K562 (cell line): ENCODE measurements around the gene DRAXIN. TPM values are rescaled to one million over a fixed set of nuclear protein-coding genes. Genes with fewer than 3 reads are reported as not detected.
A peak's percentile ranks its signal among the peaks of the same experiment; 100 is the strongest.

Source experiments
- ATAC-seq: fragments of 200-7000 bp; cut with Tn5 transposase; 3 replicates; pipeline ENCODE4 v1.9.1; 2020; ENCODE audit warnings: moderate library complexity
- BruUV-seq: library from RNA; stranded (reverse); fragments of 400-500 nt; replicated peaks from 2 replicates; lab custom pipeline; 2021; lab: Mats Ljungman, UMichigan
- CTCF ChIA-PET: fragments of 300-600 bp; formaldehyde crosslinking; extraction: SDS; loops from one replicate; lab custom pipeline; 2021; ENCODE audit warnings: low intra/inter-chr PET ratio; lab: Yijun Ruan, JAX
- POLR2A ChIA-PET: fragments of 300-600, 350-650 bp; sonication (Branson Sonifier 250); formaldehyde crosslinking; extraction: SDS; loops from one replicate; lab custom pipeline; 2021; ENCODE audit warnings: antibody characterized with exemption, inconsistent platforms; lab: Yijun Ruan, JAX
- DNase-seq, 4 experiments: peaks; one replicate each; pipeline versions ENCODE4 v3.0.0 to v3.0.0-alpha.2; 2011 to 2018; ENCODE audit warnings: low spot score in 3 of 4, mixed read lengths in 3 of 4; ENCODE audit errors: extremely low read depth in 1 of 4
- FAIRE-seq: peaks from 2 replicates; lab custom pipeline; 2011; peaks lifted over from hg19 to GRCh38; lab: Jason Lieb, UNC
- H2AFZ ChIP-seq: 2 replicates; pipeline ENCODE4 v1.6.0; 2011; ENCODE audit warnings: low read depth, low read length, control low read depth, inconsistent platforms
- H3K27ac ChIP-seq: fragments of 200-600 bp; 3 replicates; pipeline ENCODE4 v1.8.0; 2011; ENCODE audit warnings: low read depth, mild to moderate bottlenecking, control low read depth, inconsistent platforms, low read length, moderate library complexity, mixed read lengths; ENCODE audit errors: extremely low read depth
- H3K27me3 ChIP-seq, 2 experiments: fragments of 300-600 bp in 1 of 2; 2 replicates in 1 of 2; 3 replicates in 1 of 2; pipeline versions ENCODE4 v1.6.0 to v1.8.0; 2011; ENCODE audit warnings: inconsistent platforms in 2 of 2, low read length in 2 of 2, mild to moderate bottlenecking in 1 of 2, mixed read lengths in 1 of 2, moderate library complexity in 1 of 2; ENCODE audit not compliant: control insufficient read depth in 2 of 2, insufficient read depth in 2 of 2
- H3K36me3 ChIP-seq: fragments of 300-600 bp; 3 replicates; pipeline ENCODE4 v1.8.0; 2011; ENCODE audit warnings: mild to moderate bottlenecking, low read length, inconsistent platforms; ENCODE audit not compliant: control insufficient read depth, insufficient read depth
- H3K4me1 ChIP-seq, 2 experiments: fragments of 200-600 bp in 1 of 2; replicated peaks in 1 of 2; 2 replicates in 1 of 2; 3 replicates in 1 of 2; pipeline versions ENCODE4 v1.5.1 to v1.8.0; 2011; ENCODE audit warnings: inconsistent platforms in 2 of 2, low read length in 2 of 2, mild to moderate bottlenecking in 1 of 2, mixed read lengths in 1 of 2, moderate library complexity in 1 of 2; ENCODE audit not compliant: control insufficient read depth in 2 of 2, insufficient read depth in 2 of 2
- H3K4me2 ChIP-seq: 2 replicates; pipeline ENCODE4 v1.6.1; 2011; ENCODE audit warnings: low read length, control low read depth, inconsistent platforms, mixed read lengths; ENCODE audit not compliant: insufficient read depth
- H3K4me3 ChIP-seq: fragments of 200-600 bp; sonication (generic), shearing (Covaris generic); 2 replicates; pipeline ENCODE4 v1.5.1; 2016; ENCODE audit warnings: control low read depth, inconsistent platforms
- H3K79me2 ChIP-seq: fragments of 200-600 bp; 3 replicates; pipeline ENCODE4 v1.8.0; 2011; ENCODE audit warnings: low read length, inconsistent platforms; ENCODE audit not compliant: control insufficient read depth, insufficient read depth
- H3K9ac ChIP-seq, 2 experiments: 2 replicates each; pipeline versions ENCODE4 v1.6.0 to v1.6.1; 2011; ENCODE audit warnings: low read depth in 2 of 2, low read length in 2 of 2, control low read depth in 1 of 2, inconsistent platforms in 1 of 2, mild to moderate bottlenecking in 1 of 2, mixed read lengths in 1 of 2; ENCODE audit not compliant: insufficient read depth in 1 of 2
- H3K9me1 ChIP-seq: one replicate; pipeline ENCODE4 v1.6.0; 2011; ENCODE audit warnings: inconsistent platforms, mild to moderate bottlenecking, low read length, moderate library complexity; ENCODE audit not compliant: control insufficient read depth, insufficient read depth
- H3K9me3 ChIP-seq: replicated peaks from 2 replicates; pipeline ENCODE4 v1.5.1; 2011; ENCODE audit warnings: low read depth, low read length, inconsistent platforms; ENCODE audit not compliant: control insufficient read depth, insufficient read depth
- H4K20me1 ChIP-seq: replicated peaks from 2 replicates; pipeline ENCODE4 v1.6.1; 2011; ENCODE audit warnings: low read length, inconsistent platforms, mixed read lengths; ENCODE audit not compliant: control insufficient read depth, insufficient read depth
- RBM34 ChIP-seq: fragments of 200-400 bp; formaldehyde crosslinking; IDR thresholded peaks from 2 replicates; pipeline ENCODE4 v1.6.1; 2018; ENCODE audit warnings: low read length, borderline replicate concordance; ENCODE audit not compliant: insufficient read depth
- WGBS: fragments of 100-300 bp; shearing (Covaris generic); methylation state at CpG from one replicate; pipeline ENCODE4 v1.1.6; 2016; ENCODE audit warnings: low coverage, mixed read lengths; ENCODE audit not compliant: insufficient coverage; ENCODE audit errors: missing lambda C conversion rate; 5-methylcytosine and 5-hydroxymethylcytosine counted together
- in situ Hi-C: fragments of 300-500 bp; cut with MboI; formaldehyde crosslinking; loops from 4 replicates; pipeline ENCODE4 v1.15.0; 2018; ENCODE audit warnings: inconsistent platforms, mixed read lengths
- intact Hi-C: fragments of 100-400 bp; cut with micrococcal nuclease; formaldehyde crosslinking; loops from 2 replicates; pipeline ENCODE4 v1.14.2; 2022
- polyA plus RNA-seq, 8 experiments: library from polyadenylated mRNA; depleted of rRNA in 4 of 8; stranded (reverse) in 5 of 8; unstranded in 3 of 8; fragments of >200 nt; fragmentation: Nextera tagmentation in 2 of 8; fragmentation: Illumina TruSeq in 1 of 8; extraction: Ambion mirVana in 2 of 8; extraction: Trizol in 1 of 8; gene quantifications; 2 replicates each; pipeline versions ENCODE4 v1.2.1 to v1.2.3, GENCODE V29; 2011 to 2014; ENCODE audit warnings: inconsistent platforms in 1 of 8, missing spikeins in 1 of 8
- total RNA-seq, 7 experiments: library from RNA; depleted of rRNA in 6 of 7; stranded (reverse); fragments of >200 nt in 6 of 7; fragmentation: Illumina TruSeq in 2 of 7; extraction: Trizol in 2 of 7; gene quantifications; 2 replicates each; pipeline versions ENCODE4 v1.2.1 to v1.2.3, GENCODE V29; 2011 to 2021; ENCODE audit warnings: low replicate concordance in 1 of 7
- TF ChIP-seq, protein P1 (sequence below), 2 experiments: fragments of 150-350 bp in 1 of 2; IDR thresholded peaks; 2 replicates each; pipeline ENCODE4 v1.6.1; 2012 to 2016; ENCODE audit warnings: low read depth in 2 of 2, low read length in 2 of 2, mild to moderate bottlenecking in 1 of 2, moderate library complexity in 1 of 2

Gene DRAXIN
- total and polyA plus RNA-seq, 9 of the 15 experiments (the other 6 are each of a cell fraction or from before 2014, with no cell fraction given) = 0.01 to 0.04 (median 0.01) TPM; not detected in 6

DNA sequence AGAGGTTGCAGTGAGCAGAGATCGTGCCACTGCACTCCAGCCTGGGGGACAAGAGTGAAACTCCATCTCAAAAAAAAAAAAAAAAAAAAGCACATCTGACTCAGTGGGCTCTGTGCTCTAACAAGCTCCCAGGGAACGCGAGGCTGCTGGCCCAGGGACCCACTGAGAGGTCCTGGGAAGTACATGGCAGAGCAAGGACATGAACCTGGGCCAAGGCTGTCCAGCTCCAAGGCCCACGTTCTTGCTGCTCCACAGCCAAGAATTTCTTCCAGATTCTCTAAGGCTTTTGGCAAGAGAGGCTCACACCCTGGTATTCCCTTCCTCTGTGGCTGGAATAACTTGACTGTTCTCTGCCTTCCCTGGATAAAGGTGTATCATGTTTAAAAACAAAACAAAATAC is 29.0 kb downstream of the DRAXIN start:
- Histone ChIP-seq H3K9me3 (no peaks in the 10 kb centered on the region), H3K4me1 (peaks cover 7 to 9% of the 10 kb centered on the region in 2 experiments; a peak in 4 of 5 replicates), H2AFZ (no peak overlapping the region), H3K36me3 (no peaks in the 10 kb centered on the region), H3K4me3 (no peak overlapping the region), H3K9me1 (no peaks in the 10 kb centered on the region), H3K27me3 (peaks cover 8 to 14% of the 10 kb centered on the region in 2 experiments; a peak in 3 of 5 replicates), H3K9ac (peak overlapping the region in 1 of 2 experiments; percentile 28; a peak in 1 of 4 replicates), H3K79me2 (no peaks in the 10 kb centered on the region), H3K4me2 (no peak overlapping the region), H4K20me1 (no peaks in the 10 kb centered on the region), H3K27ac (no peak overlapping the region)
- intact Hi-C loops = loop anchor here (10.0 kb wide), 1 partner anchor 686 kb away; no protein-coding TSS in a partner anchor
- FAIRE-seq = no peak
- no peak for DNase-seq
- ChIA-PET POLR2A (interaction anchor here (1.2 to 1.6 kb wide), 4 partner anchors 11 to 49 kb away, joined by 3 to 6 read pairs (median 4); no protein-coding TSS in a partner anchor), CTCF (interaction anchor here (0.6 to 3.7 kb wide), 6 partner anchors 29 to 75 kb away, joined by 3 to 52 read pairs (median 5); partner anchors contain the start of gene FBXO6)
- in situ Hi-C loops = no loop called here
- TF ChIP-seq, protein P1, sequence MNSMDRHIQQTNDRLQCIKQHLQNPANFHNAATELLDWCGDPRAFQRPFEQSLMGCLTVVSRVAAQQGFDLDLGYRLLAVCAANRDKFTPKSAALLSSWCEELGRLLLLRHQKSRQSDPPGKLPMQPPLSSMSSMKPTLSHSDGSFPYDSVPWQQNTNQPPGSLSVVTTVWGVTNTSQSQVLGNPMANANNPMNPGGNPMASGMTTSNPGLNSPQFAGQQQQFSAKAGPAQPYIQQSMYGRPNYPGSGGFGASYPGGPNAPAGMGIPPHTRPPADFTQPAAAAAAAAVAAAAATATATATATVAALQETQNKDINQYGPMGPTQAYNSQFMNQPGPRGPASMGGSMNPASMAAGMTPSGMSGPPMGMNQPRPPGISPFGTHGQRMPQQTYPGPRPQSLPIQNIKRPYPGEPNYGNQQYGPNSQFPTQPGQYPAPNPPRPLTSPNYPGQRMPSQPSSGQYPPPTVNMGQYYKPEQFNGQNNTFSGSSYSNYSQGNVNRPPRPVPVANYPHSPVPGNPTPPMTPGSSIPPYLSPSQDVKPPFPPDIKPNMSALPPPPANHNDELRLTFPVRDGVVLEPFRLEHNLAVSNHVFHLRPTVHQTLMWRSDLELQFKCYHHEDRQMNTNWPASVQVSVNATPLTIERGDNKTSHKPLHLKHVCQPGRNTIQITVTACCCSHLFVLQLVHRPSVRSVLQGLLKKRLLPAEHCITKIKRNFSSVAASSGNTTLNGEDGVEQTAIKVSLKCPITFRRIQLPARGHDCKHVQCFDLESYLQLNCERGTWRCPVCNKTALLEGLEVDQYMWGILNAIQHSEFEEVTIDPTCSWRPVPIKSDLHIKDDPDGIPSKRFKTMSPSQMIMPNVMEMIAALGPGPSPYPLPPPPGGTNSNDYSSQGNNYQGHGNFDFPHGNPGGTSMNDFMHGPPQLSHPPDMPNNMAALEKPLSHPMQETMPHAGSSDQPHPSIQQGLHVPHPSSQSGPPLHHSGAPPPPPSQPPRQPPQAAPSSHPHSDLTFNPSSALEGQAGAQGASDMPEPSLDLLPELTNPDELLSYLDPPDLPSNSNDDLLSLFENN (IDR thresholded peaks at IDR 0.05; ENCODE audit: low read depth in 2 of 2, low read length in 2 of 2) = no peak
- TF ChIP-seq RBM34 = no peak
- BruUV-seq = no TSS peak
- 14% methylated on average over 3 of the region's 4 CpGs for WGBS
- no peak for ATAC-seq
